Stomach (tissue), 4 donors: ENCODE results near the gene ALX4.

Source experiments
- CTCF ChIP-seq, 7 experiments: fragments of 450-650 bp in 4 of 7; fragments of 200-600 bp in 3 of 7; sonication (generic) in 3 of 7; IDR thresholded peaks; one replicate each; pipeline ENCODE4 v1.5.1; 2016 to 2019; ENCODE audit warnings: antibody characterized with exemption in 7 of 7, control low read depth in 2 of 7, mild to moderate bottlenecking in 1 of 7
- EP300 ChIP-seq: sonication (generic); formaldehyde crosslinking; IDR thresholded peaks from one replicate; pipeline ENCODE4 v1.6.1; 2017; ENCODE audit warnings: antibody characterized with exemption
- POLR2A ChIP-seq, 4 donors: fragments of 450-650 bp; IDR thresholded peaks; one replicate each; pipeline ENCODE4 v1.6.1; 2016; ENCODE audit warnings: antibody characterized with exemption in 4 of 4, control low read depth in 2 of 4, mild to moderate bottlenecking in 1 of 4, moderate library complexity in 1 of 4
- POLR2AphosphoS5 ChIP-seq, 3 donors: sonication (generic); formaldehyde crosslinking; IDR thresholded peaks; one replicate each; pipeline ENCODE4 v1.6.1; 2016; ENCODE audit warnings: antibody characterized with exemption in 3 of 3

- TF ChIP-seq CTCF (IDR thresholded peaks at IDR 0.05): no peak
- TF ChIP-seq POLR2A (IDR thresholded peaks at IDR 0.05): no peak
- TF ChIP-seq EP300: no peak
- no peak for TF ChIP-seq POLR2AphosphoS5 (IDR thresholded peaks at IDR 0.05)
These were observed 35.8 kb upstream of the ALX4 start for GRCh38 chr11:44345781-44346180.
